CD4-positive, alpha-beta memory T cell (primary cell): ENCODE results near the gene AKAP13. TPM values are rescaled to one million over a fixed set of nuclear protein-coding genes. Genes with fewer than 3 reads are reported as not detected.

Experiments
- CTCF ChIA-PET: fragments of 350-600 bp; sonication (Branson Sonifier 250); formaldehyde crosslinking; loops from one replicate; lab custom pipeline; 2021; ENCODE audit warnings: inconsistent platforms; ENCODE audit not compliant: partially characterized antibody; lab: Charles Lee
- POLR2A ChIA-PET: fragments of 350-600 bp; sonication (Branson Sonifier 250); formaldehyde crosslinking; loops from one replicate; lab custom pipeline; 2021; ENCODE audit not compliant: partially characterized antibody; lab: Charles Lee
- DNase-seq, 5 donors: peaks; one replicate each; pipeline versions ENCODE4 v3.0.0 to v3.0.0-alpha.2; 2020 to 2022; ENCODE audit warnings: mixed read lengths in 1 of 5
- H3K27ac ChIP-seq: one replicate; pipeline ENCODE4 v1.7.0; 2013; ENCODE audit warnings: low read depth, low read length
- H3K27me3 ChIP-seq: 2 replicates; pipeline ENCODE4 v1.7.0; 2013; ENCODE audit warnings: mild to moderate bottlenecking, low read length, moderate library complexity; ENCODE audit not compliant: insufficient read depth
- H3K36me3 ChIP-seq: 2 replicates; pipeline ENCODE4 v1.7.0; 2013; ENCODE audit warnings: mild to moderate bottlenecking, low read length, moderate library complexity; ENCODE audit not compliant: insufficient read depth
- H3K4me1 ChIP-seq: 2 replicates; pipeline ENCODE4 v1.7.0; 2013; ENCODE audit warnings: mild to moderate bottlenecking, low read length, moderate library complexity; ENCODE audit not compliant: insufficient read depth
- H3K4me3 ChIP-seq, 2 donors: one replicate each; pipeline ENCODE4 v1.7.0; 2013; ENCODE audit warnings: low read length in 2 of 2, mild to moderate bottlenecking in 1 of 2
- H3K9me3 ChIP-seq, 2 donors: one replicate each; pipeline ENCODE4 v1.7.0; 2013; ENCODE audit warnings: low read length in 2 of 2, control low read depth in 1 of 2; ENCODE audit not compliant: control insufficient read depth in 1 of 2
- H3K27ac Mint-ChIP-seq, 7 donors: one replicate each; pipeline ENCODE4 v1.8.0; 2020 to 2021; ENCODE audit warnings: mixed read lengths in 7 of 7, mild to moderate bottlenecking in 6 of 7, inconsistent platforms in 3 of 7, moderate library complexity in 3 of 7
- H3K27me3 Mint-ChIP-seq, 2 donors: one replicate each; pipeline ENCODE4 v1.8.0; 2020 to 2021; ENCODE audit warnings: mixed read lengths in 2 of 2
- H3K36me3 Mint-ChIP-seq, 2 donors: one replicate each; pipeline ENCODE4 v1.8.0; 2020 to 2021; ENCODE audit warnings: mixed read lengths in 2 of 2, inconsistent platforms in 1 of 2, mild to moderate bottlenecking in 1 of 2
- H3K4me1 Mint-ChIP-seq, 4 donors: one replicate each; pipeline ENCODE4 v1.8.0; 2020 to 2021; ENCODE audit warnings: mixed read lengths in 4 of 4, mild to moderate bottlenecking in 1 of 4
- H3K4me3 Mint-ChIP-seq, 8 donors: one replicate each; pipeline ENCODE4 v1.8.0; 2020 to 2021; ENCODE audit warnings: mixed read lengths in 8 of 8, mild to moderate bottlenecking in 7 of 8, moderate library complexity in 6 of 8, inconsistent platforms in 3 of 8
- H3K9me3 Mint-ChIP-seq, 8 donors: one replicate each; pipeline ENCODE4 v1.8.0; 2020 to 2021; ENCODE audit warnings: mixed read lengths in 8 of 8, mild to moderate bottlenecking in 5 of 8, inconsistent platforms in 3 of 8, moderate library complexity in 1 of 8
- intact Hi-C: fragments of 100-400 bp; cut with micrococcal nuclease; formaldehyde crosslinking; loops from one replicate; pipeline ENCODE4 v1.15.1; 2023
- polyA plus RNA-seq, 2 donors: library from polyadenylated mRNA; unstranded; fragments of 300-500 nt; fragmentation: Illumina TruSeq; gene quantifications; one replicate each; pipeline ENCODE4 v1.2.3, GENCODE V29; 2021
- total RNA-seq, 2 experiments: library from RNA; stranded (reverse); gene quantifications; one replicate each; pipeline ENCODE4 v1.2.3, GENCODE V29; 2021

The AKAP13 gene
- total and polyA plus RNA-seq, 4 experiments from 2014 or later = 68.7 to 319 (median 247) TPM

DNA sequence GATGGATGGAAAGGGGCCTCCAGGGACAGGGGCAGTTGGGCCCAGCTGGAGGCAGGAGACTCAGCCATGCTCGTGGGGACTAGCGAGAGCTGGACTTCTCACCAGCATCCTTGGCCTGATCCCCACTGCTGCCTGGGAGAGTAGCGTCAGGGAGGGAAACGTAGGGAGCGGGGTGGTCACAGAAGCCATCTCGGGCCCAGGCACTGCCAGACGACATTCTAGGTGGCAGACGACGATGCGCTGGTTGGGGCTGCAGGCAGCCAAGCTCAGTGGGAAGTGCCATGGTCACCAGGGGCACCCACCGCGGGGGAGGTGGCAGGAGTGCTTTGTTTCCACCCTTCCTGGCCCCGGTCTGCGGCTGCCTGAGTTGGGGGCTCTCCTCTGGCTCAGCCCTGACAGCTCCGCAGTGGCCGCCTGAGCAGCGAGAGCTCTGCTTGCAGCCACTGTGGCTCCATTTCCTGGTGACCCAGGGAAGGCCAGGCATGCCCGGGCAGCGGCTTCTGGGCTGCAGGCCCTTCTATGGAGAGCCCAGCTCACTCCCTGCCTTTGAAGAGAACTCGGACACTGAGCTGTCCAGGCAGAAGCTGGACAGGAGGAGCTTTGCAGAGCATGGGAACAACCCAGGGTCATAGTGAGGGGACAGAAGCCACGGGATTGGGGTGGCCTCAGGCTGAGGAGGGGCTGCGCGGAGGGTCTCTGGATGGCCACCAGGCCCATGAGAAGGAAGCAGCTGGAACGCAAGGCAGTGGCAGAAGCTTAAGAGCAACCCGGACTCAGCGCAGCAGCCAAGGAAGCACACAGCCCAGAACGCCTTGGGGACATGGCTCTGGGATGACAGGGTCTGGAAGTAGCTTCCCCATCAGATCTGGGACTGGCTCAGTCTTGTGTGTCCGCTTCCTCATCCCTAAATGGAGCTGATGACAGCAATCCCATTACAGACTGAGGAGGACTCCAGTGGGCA, 383.6 kb downstream of the AKAP13 start:
- Mint-ChIP-seq H3K9me3 (no peaks in the 10 kb centered on the region), H3K4me3 (no peak overlapping the region), H3K27ac (peak overlapping the region in 1 of 7 donors; percentile 25), H3K27me3 (no peaks in the 10 kb centered on the region), H3K4me1 (peaks cover 0 to 9% (median 4%) of the 10 kb centered on the region in 4 donors), H3K36me3 (peaks cover 9 to 15% of the 10 kb centered on the region in 2 donors)
- Histone ChIP-seq H3K4me1 (no peaks in the 10 kb centered on the region), H3K4me3 (no peak overlapping the region), H3K36me3 (no peaks in the 10 kb centered on the region), H3K27me3 (no peaks in the 10 kb centered on the region), H3K27ac (no peak overlapping the region), H3K9me3 (no peaks in the 10 kb centered on the region)
- intact Hi-C loops = no loop called here
- CTCF ChIA-PET = interaction anchor here (0.5 to 0.9 kb wide), 3 partner anchors 10 to 76 kb away, joined by 3 to 4 read pairs (median 3); no protein-coding TSS in a partner anchor
- POLR2A ChIA-PET = no interaction called here
- DNase-seq = no peak

- no peaks in the 10 kb centered on the region for H3K36me3 ChIP-seq
- Mint-ChIP-seq H3K36me3 (peaks cover 7 to 13% of the 10 kb centered on the region in 2 donors), H3K4me1 (peaks cover 0 to 9% (median 4%) of the 10 kb centered on the region in 4 donors), H3K27me3 (no peaks in the 10 kb centered on the region), H3K27ac (peak overlapping the region in 6 of 7 donors; percentile 1 to 87 (median 36)), H3K9me3 (no peaks in the 10 kb centered on the region), H3K4me3 (no peak overlapping the region)
- H3K9me3 ChIP-seq = no peaks in the 10 kb centered on the region
- no peak overlapping the region for H3K27ac ChIP-seq
- H3K4me1 ChIP-seq = no peaks in the 10 kb centered on the region
- H3K27me3 ChIP-seq = no peaks in the 10 kb centered on the region
- DNase-seq = no peak
- CTCF ChIA-PET = interaction anchor here (0.5 to 0.9 kb wide), 3 partner anchors 10 to 75 kb away, joined by 3 to 4 read pairs (median 3); no protein-coding TSS in a partner anchor
- POLR2A ChIA-PET = no interaction called here
- no peak overlapping the region for H3K4me3 ChIP-seq
- intact Hi-C loops = no loop called here
Measured at GRCh38 chr15:85764649-85765277, 384.4 kb downstream of the AKAP13 start.

- Mint-ChIP-seq H3K9me3 (no peaks in the 10 kb centered on the region), H3K36me3 (peaks cover 7 to 13% of the 10 kb centered on the region in 2 donors), H3K4me1 (peaks cover 0 to 9% (median 4%) of the 10 kb centered on the region in 4 donors), H3K27me3 (no peaks in the 10 kb centered on the region), H3K27ac (no peak overlapping the region), H3K4me3 (no peak overlapping the region)
- ChIA-PET POLR2A (no interaction called here), CTCF (no interaction called here)
- H3K27ac ChIP-seq = no peak overlapping the region
- no peak for DNase-seq
- no peaks in the 10 kb centered on the region for H3K9me3 ChIP-seq
- no peaks in the 10 kb centered on the region for H3K4me1 ChIP-seq
- no peak overlapping the region for H3K4me3 ChIP-seq
- intact Hi-C loops = no loop called here
- no peaks in the 10 kb centered on the region for H3K27me3 ChIP-seq
- H3K36me3 ChIP-seq = no peaks in the 10 kb centered on the region
Measured at GRCh38 chr15:85766001-85766831, 385.8 kb downstream of the AKAP13 start.

DNA sequence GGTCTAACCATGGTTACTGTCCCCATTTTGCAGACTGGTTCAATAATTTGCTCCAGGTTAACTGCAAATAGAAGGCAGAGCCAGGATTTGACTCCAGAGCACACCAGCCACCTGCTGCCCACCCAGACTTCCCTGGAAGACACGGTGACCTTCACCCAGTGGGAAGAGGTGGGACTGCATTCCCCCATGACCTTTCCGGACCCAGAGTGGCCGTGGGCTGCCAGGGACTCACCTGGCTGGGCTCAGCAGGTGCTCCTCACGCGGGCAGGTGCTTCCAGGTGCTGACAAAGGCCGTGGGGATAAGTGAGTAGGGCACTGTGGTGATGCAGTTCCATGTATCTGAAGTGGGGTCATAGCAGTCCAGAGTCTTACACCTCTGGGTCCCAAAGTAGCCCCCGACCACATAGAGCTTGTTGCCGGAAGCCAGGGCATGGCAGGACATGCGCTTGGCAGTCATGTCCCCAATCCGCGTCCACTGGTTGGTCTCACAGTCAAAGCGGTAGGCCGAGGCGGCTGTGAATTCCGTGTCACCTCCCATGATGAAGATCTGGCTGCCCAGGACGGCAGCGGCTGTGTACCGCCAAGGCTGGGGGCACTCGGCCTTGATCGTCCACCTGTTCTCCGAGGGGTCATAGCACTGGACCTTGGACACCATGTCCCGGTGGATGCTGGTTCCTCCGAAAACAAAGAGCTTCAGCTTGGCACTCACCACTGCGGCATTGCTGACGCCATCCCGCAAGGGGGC, 387.6 kb downstream of the AKAP13 start:
- Mint-ChIP-seq H3K27ac (no peak overlapping the region), H3K36me3 (peaks cover 7 to 11% of the 10 kb centered on the region in 2 donors), H3K4me1 (peaks cover 3 to 9% (median 6%) of the 10 kb centered on the region in 4 donors), H3K27me3 (no peaks in the 10 kb centered on the region), H3K4me3 (no peak overlapping the region), H3K9me3 (no peaks in the 10 kb centered on the region)
- no peaks in the 10 kb centered on the region for H3K9me3 ChIP-seq
- CTCF ChIA-PET = no interaction called here
- no peak overlapping the region for H3K27ac ChIP-seq
- DNase-seq = no peak
- no peaks in the 10 kb centered on the region for H3K4me1 ChIP-seq
- intact Hi-C loops = no loop called here
- H3K36me3 ChIP-seq = no peaks in the 10 kb centered on the region
- H3K27me3 ChIP-seq = no peaks in the 10 kb centered on the region
- POLR2A ChIA-PET = interaction anchor here (1.1 kb wide), 1 partner anchor 25 kb away, joined by 3 read pairs; no protein-coding TSS in a partner anchor
- H3K4me3 ChIP-seq = no peak overlapping the region

GRCh38 chr15:85768595-85769168, 388.3 kb downstream of the AKAP13 start:
- no peaks in the 10 kb centered on the region for H3K9me3 ChIP-seq
- DNase-seq = no peak
- H3K4me1 Mint-ChIP-seq = peaks cover 5 to 10% (median 8%) of the 10 kb centered on the region in 4 donors
- H3K9me3 Mint-ChIP-seq = no peaks in the 10 kb centered on the region
- H3K36me3 ChIP-seq = no peaks in the 10 kb centered on the region
- H3K36me3 Mint-ChIP-seq = peaks cover 7 to 8% of the 10 kb centered on the region in 2 donors
- CTCF ChIA-PET = no interaction called here
- no peak overlapping the region for H3K4me3 ChIP-seq
- H3K27me3 ChIP-seq = no peaks in the 10 kb centered on the region
- no peaks in the 10 kb centered on the region for H3K27me3 Mint-ChIP-seq
- H3K27ac Mint-ChIP-seq = no peak overlapping the region
- no peaks in the 10 kb centered on the region for H3K4me1 ChIP-seq
- intact Hi-C loops = no loop called here
- H3K4me3 Mint-ChIP-seq = no peak overlapping the region
- H3K27ac ChIP-seq = no peak overlapping the region
- POLR2A ChIA-PET = interaction anchor here (1.1 kb wide), 1 partner anchor 24 kb away, joined by 3 read pairs; no protein-coding TSS in a partner anchor

GRCh38 chr15:85769182-85769900, 388.9 kb downstream of the AKAP13 start:
- intact Hi-C loops = no loop called here
- CTCF ChIA-PET = no interaction called here
- POLR2A ChIA-PET = interaction anchor here (1.1 kb wide), 1 partner anchor 24 kb away, joined by 3 read pairs; no protein-coding TSS in a partner anchor
- Histone ChIP-seq H3K27ac (no peak overlapping the region), H3K36me3 (no peaks in the 10 kb centered on the region), H3K4me3 (no peak overlapping the region), H3K4me1 (no peaks in the 10 kb centered on the region), H3K9me3 (no peaks in the 10 kb centered on the region), H3K27me3 (no peaks in the 10 kb centered on the region)
- peaks cover 6 to 14% (median 10%) of the 10 kb centered on the region in 4 donors for H3K4me1 Mint-ChIP-seq
- H3K9me3 Mint-ChIP-seq = no peaks in the 10 kb centered on the region
- H3K27ac Mint-ChIP-seq = no peak overlapping the region
- DNase-seq = no peak
- peaks cover 7 to 8% of the 10 kb centered on the region in 2 donors for H3K36me3 Mint-ChIP-seq
- H3K4me3 Mint-ChIP-seq = no peak overlapping the region
- H3K27me3 Mint-ChIP-seq = no peaks in the 10 kb centered on the region
